ENCODE data around the gene GDA. TPM values are rescaled to one million over a fixed set of nuclear protein-coding genes. Genes with fewer than 3 reads are reported as not detected.

The GDA gene
- total and polyA plus RNA-seq, 12 donors = 0.11 to 5.5 (median 0.39) TPM; not detected in 3

- no peak for DNase-seq
- H3K4me3 ChIP-seq = no peak overlapping the region
- H3K36me3 ChIP-seq = no peaks in the 10 kb centered on the region
- intact Hi-C loops (cut with DNase I) = loop anchor here in 1 of 10 donors (10.0 kb wide), 1 partner anchor 64 kb away; no protein-coding TSS in a partner anchor
- H3K4me1 ChIP-seq = no peaks in the 10 kb centered on the region
- no peak for ATAC-seq
- no peak overlapping the region for H3K27ac ChIP-seq
- H3K9me3 ChIP-seq = no peaks in the 10 kb centered on the region
- TF ChIP-seq, protein P1, sequence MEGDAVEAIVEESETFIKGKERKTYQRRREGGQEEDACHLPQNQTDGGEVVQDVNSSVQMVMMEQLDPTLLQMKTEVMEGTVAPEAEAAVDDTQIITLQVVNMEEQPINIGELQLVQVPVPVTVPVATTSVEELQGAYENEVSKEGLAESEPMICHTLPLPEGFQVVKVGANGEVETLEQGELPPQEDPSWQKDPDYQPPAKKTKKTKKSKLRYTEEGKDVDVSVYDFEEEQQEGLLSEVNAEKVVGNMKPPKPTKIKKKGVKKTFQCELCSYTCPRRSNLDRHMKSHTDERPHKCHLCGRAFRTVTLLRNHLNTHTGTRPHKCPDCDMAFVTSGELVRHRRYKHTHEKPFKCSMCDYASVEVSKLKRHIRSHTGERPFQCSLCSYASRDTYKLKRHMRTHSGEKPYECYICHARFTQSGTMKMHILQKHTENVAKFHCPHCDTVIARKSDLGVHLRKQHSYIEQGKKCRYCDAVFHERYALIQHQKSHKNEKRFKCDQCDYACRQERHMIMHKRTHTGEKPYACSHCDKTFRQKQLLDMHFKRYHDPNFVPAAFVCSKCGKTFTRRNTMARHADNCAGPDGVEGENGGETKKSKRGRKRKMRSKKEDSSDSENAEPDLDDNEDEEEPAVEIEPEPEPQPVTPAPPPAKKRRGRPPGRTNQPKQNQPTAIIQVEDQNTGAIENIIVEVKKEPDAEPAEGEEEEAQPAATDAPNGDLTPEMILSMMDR (IDR thresholded peaks at IDR 0.05) = no peak
- H3K27me3 ChIP-seq = no peaks in the 10 kb centered on the region
Observed at GRCh38 chr9:72130321-72130720, 18.9 kb upstream of the GDA start.

- no peaks in the 10 kb centered on the region for H3K36me3 ChIP-seq
- WGBS, 2 donors = 78 to 84% methylated on average over 4 of the region's 4 CpGs
- no peak overlapping the region for H3K27ac ChIP-seq
Observed at GRCh38 chr9:72131206-72131605, 18.0 kb upstream of the GDA start.

DNA sequence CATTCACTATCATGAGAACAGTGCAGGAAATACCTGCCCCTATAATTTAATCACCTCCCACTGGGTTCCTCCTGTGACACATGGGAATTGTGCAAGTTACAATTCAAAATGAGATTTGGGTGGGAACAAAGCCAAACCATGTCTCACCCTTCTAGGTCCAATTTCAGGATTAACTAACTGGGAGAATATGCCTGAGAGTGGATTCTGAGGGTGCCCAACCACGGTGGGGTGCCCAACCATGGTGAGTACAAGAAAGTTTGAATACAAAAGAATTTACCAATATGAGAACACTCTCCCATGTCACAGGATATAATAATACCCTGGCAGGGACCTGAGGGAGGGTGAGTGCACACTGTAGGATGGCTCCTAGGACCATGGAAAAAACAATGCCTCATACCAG, 17.2 kb upstream of the GDA start:
- ATAC-seq (no peak), DNase-seq (no peak)
- intact Hi-C loops (cut with DNase I) = loop anchor here in 1 of 10 donors (10.0 kb wide), 1 partner anchor 63 kb away; no protein-coding TSS in a partner anchor
- Histone ChIP-seq H3K36me3 (no peaks in the 10 kb centered on the region), H3K9me3 (no peaks in the 10 kb centered on the region), H3K27ac (no peak overlapping the region), H3K4me3 (no peak overlapping the region), H3K4me1 (no peaks in the 10 kb centered on the region), H3K27me3 (no peaks in the 10 kb centered on the region)
- TF ChIP-seq, protein P1 (IDR thresholded peaks at IDR 0.05) = no peak
- WGBS, 2 donors = 84 to 87% methylated on average over 1 of the region's 1 CpG

More at GRCh38 chr9:72131206-72131605, 18.0 kb upstream of the GDA start:
- intact Hi-C loops (cut with DNase I) = loop anchor here in 1 of 10 donors (10.0 kb wide), 1 partner anchor 64 kb away; no protein-coding TSS in a partner anchor
- no peak for ATAC-seq
- no peaks in the 10 kb centered on the region for H3K4me1 ChIP-seq
- no peak overlapping the region for H3K4me3 ChIP-seq
- TF ChIP-seq, protein P1 (IDR thresholded peaks at IDR 0.05) = no peak
- no peaks in the 10 kb centered on the region for H3K9me3 ChIP-seq
- DNase-seq = no peak
- H3K27me3 ChIP-seq = no peaks in the 10 kb centered on the region

DNA sequence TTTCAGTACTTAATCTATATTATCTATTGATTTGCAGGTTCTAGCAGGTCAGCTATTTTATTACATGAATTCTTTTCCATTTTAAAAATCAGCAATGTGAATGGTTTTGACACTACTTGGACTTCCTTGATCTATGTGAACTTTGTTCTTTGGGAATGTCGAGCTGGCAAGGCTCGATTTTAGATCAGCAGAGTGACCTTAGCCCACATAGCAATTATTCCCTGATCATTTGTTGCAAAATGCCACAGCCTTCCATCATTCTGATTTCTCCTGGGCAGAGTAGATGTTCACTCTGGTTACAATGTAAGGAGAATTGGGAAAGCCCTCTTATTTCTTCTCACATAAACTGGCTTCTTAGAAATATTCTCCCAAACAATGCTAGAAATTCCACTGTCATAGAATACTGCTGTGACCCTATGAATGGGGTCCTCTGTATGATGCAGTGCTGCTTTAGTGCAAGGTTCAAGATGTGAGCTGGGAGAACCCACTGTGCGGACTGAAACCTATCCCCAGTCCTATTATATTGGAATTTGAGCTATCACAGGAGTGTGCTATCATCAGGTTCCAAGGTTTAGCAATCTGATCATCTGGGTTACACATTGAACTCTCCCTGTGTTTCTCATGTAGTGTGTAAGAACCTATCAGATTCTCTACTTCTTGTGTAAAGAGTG, 15.7 kb upstream of the GDA start:
- TF ChIP-seq, protein P1 (IDR thresholded peaks at IDR 0.05) = no peak
- DNase-seq = no peak
- no peak for ATAC-seq
- no peaks in the 10 kb centered on the region for H3K36me3 ChIP-seq
- WGBS, 2 donors = 71 to 94% methylated on average over 3 of the region's 3 CpGs
- intact Hi-C loops (cut with DNase I) = loop anchor here in 1 of 10 donors (10.0 kb wide), 1 partner anchor 61 kb away; no protein-coding TSS in a partner anchor
- H3K27ac ChIP-seq = no peak overlapping the region
- H3K4me1 ChIP-seq = no peaks in the 10 kb centered on the region
- no peak overlapping the region for H3K4me3 ChIP-seq
- no peaks in the 10 kb centered on the region for H3K9me3 ChIP-seq
- no peaks in the 10 kb centered on the region for H3K27me3 ChIP-seq
